SK-N-MC (cell line): Measurements from ENCODE around the gene MYO5C.

Experiments
- EZH2 ChIP-seq: fragments of 200-600 bp; sonication (generic); IDR thresholded peaks from one replicate; pipeline ENCODE4 v1.6.1; 2017; ENCODE audit warnings: antibody characterized with exemption
- FOXP2 ChIP-seq: optimal IDR thresholded peaks from 2 replicates; pipeline ENCODE3; 2011; ENCODE audit warnings: mild to moderate bottlenecking, moderate library complexity; ENCODE audit not compliant: insufficient read depth; ENCODE audit errors: extremely low read length, control extremely low read depth
- POLR2AphosphoS5 ChIP-seq: IDR thresholded peaks from 2 replicates; pipeline ENCODE4 v1.6.1; 2012; ENCODE audit warnings: mild to moderate bottlenecking, low read depth, low read length, borderline replicate concordance

GRCh38 chr15:52301265-52301847, 5.8 kb upstream of the MYO5C start:
- TF ChIP-seq POLR2AphosphoS5 (no peak), EZH2 (no peak), FOXP2 (no peak)
